Endometrial microvascular endothelial cells (primary cell): ENCODE measurements around the gene THEM4. TPM values are rescaled to one million over a fixed set of nuclear protein-coding genes. Genes with fewer than 3 reads are reported as not detected.
"Not testable (repeated sequence)": the region's sequence is repeated elsewhere in the genome, so short reads cannot be mapped to it uniquely, and the experiment has no call there.

Source experiments
- in situ Hi-C: cut with HindIII; loops from 2 replicates; pipeline ENCODE4 v1.10.0; 2017; ENCODE audit warnings: low sequenced_read_pairs, low pct_unique_long_range_greater_than_20kb; ENCODE audit errors: inconsistent ontology term
- total RNA-seq: library from RNA; depleted of rRNA; stranded (reverse); fragments of >200 nt; gene quantifications from one replicate; pipeline ENCODE4 v1.2.3, GENCODE V29; 2015; ENCODE audit errors: inconsistent ontology term

The THEM4 gene
- total RNA-seq, 1 donor from 2014 or later, result 18.0 TPM

DNA sequence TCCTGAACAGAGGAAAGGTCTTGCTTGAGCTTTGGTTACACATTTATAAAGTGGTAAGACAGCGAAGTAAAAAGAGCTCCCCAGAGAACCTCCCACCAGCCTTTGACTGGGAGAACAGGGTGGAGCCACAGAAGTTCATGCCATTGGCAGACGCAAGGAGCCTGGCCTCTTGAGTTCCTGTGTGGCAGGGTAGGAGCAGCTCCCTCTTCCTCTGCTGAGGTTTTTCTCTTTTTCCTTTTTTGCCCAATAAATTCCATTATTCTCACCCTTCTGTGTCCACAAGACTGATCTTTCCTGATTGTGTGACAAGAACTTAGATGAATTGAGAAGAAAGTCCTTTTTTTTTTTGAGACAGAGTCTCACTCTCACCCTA, 4.3 kb downstream of the THEM4 start:
- in situ Hi-C loops, result no loop called here

DNA sequence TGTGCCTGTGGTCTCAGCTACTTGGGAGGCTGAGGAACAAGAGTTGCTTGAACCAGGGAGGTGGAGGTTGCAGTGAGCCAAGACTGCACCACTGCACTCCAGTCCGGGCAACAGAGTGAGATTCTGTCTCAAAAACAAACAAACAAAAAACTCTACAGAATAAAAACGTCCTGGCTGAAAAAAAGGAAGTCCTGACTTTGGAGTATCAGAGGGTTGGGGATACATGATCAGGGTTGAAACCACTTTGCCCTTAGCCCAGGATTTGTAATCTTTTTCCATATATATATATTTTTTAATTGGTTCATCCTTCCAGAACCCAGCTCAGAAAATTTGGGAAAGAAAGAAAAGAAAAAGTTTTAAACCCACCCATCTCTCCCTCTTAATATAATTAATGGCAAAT, 6.5 kb downstream of the THEM4 start:
- in situ Hi-C loops, result no loop called here

DNA sequence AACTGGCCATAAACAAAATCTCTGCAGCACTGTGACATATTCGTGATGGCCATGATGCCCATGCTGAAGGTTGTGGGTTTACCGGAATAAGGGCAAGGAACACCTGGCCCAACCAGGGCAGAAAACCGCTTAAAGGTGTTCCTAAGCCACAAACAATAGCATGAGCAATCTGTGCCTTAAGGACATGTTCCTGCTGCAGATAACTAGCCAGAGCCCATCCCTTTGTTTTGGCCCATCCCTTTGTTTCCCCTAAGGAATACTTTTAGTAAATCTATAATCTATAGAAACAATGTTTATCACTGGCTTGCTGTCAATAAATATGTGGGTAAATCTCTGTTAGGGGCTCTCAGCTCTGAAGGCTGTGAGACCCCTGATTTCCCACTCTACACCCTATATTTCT, 8.5 kb downstream of the THEM4 start:
- in situ Hi-C loops, result not testable (repeated sequence)

DNA sequence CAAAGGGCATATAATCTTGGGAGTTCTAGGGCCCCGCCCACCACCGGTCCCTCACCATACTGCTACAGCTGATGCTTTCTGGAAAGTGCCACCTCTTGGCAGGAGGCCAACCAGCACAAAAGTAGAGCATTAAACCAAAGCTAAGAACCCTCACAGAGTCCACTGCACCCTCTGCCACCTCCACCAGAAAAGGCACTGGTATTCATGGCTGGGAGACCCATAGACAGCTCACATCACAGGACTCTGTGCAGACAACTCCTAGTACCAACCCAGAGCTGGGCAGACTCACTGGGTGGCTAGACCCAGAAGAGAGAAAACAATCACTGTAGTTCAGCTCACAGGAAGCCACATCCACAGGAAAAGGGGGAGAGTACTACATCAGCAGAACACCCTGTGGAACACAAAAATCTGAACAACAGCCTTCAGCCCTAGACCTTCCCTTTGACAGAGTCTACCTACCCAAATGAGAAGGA, 10.8 kb downstream of the THEM4 start:
- in situ Hi-C loops, result no loop called here

DNA sequence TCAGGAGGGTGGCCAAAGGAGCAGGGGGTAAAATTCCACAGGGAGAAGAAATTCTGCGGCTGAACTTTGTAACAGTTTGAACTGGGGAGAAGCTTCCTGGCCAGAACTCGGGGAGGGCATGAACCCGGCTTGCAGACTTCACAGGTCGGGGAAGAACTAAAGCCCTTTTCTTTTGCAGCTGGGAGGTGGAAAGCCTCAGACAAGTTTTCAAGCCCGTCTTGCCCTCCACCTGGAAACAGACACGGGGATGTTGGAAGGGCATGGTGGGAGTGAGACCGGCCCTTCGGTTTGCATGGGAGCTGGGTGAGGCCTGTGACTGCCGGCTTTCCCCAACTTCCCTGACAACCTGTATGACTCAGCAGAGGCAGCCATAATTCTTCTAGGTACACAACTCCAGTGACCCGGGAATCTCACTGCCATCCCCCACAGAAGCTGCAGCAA, 11.3 kb downstream of the THEM4 start:
- in situ Hi-C loops, result no loop called here

DNA sequence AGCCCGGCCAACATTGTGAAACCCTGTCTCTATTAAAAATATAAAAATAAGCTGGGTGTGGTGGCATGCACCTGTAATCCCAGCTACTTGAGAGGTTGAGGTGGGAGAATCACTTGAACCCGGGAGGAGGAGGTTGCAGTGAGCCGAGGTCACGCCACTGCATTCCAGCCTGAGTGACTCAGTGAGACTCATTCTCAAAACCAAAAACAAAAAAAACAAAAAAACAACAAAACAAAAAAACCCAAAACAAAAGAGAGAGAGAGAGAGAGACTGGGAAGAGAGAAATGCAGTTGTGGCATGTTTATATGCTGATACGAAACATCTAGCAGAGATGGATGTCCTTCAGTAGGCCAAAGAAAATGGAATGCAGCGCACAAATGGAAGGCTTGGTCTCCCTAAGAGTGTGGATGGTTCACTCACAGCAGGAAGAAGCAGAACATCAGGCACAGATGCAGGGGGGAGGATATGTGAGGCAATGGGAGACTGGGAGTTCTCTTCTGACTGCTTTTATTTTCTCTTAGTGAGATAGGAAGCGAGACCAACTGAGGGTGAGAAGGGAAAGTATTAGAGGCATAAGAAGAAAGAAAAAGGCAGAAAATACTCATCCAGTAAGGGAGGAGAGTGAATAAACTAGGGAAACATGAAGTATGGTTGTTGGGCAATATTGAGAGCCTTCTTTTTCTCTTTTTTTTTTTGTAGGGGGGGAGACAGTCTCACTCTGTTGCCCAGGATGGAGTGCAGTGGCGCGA, 16.0 kb downstream of the THEM4 start:
- in situ Hi-C loops, result no loop called here

DNA sequence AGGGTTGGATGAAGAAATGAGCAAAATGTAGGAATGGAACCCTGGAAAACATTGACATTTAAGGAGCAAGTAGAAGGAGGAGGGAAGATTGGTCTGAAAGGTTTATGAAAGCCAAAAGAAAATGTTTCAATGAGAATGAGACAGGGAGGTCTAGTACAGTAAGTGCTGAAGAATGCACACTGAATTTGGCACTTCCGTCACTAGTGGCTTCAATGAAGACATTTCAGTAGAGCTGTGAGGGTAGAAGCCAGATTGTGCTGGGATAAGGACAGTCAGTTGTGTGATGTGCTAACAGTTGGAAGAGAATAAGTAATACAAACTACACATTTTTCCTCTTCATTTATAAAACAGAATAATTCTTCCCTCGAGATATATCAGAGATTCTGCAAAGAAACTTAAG, 17.1 kb downstream of the THEM4 start:
- in situ Hi-C loops, result no loop called here

DNA sequence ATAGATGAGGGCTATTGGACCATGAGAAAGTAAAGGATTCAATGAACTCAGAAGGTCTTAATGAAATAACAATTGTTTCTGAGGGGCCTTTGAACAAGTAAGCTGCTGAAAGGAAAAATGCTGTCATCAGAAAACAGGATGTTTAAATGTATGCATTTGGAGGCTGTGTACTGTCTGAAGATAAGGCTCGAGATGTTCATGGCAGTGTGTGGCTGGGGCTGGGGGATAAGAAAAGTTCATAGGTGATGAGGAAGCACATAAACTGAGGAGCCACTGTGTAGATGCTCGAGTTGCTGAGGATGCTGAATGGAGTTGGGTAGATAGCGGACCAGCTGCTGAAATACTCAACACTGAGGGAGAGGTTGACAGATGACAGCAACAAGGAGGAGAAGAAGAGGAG, 17.8 kb downstream of the THEM4 start:
- in situ Hi-C loops, result no loop called here

DNA sequence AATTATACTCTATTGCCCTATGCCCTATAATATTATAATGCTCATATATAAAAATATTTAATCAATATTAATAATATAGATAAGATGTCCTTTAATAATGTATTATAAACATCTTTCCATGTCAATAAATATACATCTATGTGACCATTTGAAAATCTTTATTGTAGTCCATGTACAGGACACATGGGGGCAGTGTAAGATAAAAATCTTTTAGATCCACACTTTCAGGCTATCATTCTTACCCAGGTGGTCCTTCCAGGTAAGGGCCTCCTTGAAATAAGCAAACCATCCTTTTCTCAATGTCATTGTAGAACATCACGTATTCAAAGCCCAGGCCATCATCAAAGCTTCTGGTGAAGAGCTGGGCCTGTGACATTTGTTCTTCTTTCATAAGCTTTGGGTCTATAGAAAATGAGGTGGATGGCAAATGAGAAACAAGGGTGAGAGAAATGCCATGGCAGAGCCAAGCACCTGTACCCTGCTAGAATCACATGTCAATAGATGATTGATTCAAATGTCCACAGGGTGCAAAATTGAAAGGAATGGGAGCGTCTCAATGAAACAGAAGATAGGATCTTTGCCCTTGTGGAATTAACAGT, 20.2 kb downstream of the THEM4 start:
- in situ Hi-C loops, result no loop called here

DNA sequence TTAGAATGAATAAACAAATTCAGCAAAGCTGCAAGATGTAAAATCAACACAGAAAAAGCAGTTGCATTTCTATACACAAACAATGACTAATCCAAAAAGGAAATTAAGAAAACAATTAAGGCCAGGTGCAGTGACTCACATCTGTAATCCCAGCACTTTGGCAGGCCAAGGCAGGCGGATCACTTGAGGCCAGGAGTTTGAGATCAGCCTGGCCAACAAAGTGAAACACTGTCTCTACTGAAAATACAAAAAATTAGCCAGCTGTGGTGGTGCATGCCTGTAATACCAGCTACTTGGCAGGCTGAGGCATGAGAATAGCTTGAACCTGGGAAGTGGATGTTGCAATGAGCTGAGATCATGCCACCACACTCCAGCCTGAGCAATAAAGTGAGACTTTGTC, 22.3 kb downstream of the THEM4 start:
- in situ Hi-C loops, result no loop called here

DNA sequence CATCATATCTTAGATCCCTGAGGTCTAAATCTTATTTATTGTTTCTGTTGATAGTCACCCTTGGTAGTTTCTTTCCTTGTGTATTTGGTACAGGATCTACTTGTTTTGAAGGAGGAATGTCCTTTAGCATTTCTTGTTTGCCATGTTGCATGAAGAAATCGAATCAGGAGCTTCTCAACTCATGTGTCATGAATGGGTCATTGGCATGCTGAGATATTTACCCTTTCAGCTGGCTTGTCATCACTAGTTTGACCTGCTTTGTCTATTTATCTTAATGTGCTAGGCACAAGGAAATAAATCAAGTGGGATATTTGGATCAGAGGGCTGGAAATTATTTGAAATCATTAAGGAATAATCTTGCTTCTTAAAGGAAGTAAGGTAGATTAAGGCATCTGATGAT, 23.8 kb downstream of the THEM4 start:
- in situ Hi-C loops, result no loop called here

DNA sequence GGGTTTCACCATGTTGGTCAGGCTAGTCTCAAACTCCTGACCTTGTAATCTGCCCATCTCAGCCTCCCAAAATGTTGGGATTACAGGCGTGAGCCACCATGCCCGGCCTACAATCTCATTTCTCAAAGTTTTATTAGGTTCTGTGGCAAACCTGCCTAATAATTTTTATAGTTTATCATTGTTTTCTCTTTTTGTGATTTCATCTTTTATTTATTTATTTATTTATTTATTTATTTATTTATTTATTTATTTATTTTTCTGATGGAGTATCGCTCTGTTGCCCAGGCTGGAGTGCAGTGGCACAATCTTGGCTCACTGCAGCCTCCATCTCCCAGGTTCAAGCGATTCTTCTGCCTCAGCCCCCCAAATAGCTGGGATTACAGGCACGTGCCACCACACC, 24.4 kb downstream of the THEM4 start:
- in situ Hi-C loops, result not testable (repeated sequence)

DNA sequence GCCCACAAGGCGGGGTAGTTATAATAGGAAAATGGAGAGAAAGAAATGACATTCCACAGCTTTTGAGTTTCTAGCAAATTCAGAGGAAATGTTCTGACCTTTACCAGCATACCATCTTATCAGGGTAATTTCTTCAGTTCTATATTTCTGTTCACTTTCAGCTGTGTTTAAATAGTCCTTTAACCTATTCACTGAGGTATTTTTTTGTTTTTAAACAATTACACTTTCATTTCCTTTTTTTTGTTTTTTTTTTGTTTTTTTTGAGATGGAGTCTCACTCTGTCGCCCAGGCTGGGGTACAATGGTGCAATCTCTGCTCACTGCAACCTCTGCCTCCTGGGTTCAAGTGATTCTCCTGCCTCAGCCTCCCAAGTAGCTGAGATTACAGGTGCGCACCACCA, 24.9 kb downstream of the THEM4 start:
- in situ Hi-C loops, result not testable (repeated sequence)

DNA sequence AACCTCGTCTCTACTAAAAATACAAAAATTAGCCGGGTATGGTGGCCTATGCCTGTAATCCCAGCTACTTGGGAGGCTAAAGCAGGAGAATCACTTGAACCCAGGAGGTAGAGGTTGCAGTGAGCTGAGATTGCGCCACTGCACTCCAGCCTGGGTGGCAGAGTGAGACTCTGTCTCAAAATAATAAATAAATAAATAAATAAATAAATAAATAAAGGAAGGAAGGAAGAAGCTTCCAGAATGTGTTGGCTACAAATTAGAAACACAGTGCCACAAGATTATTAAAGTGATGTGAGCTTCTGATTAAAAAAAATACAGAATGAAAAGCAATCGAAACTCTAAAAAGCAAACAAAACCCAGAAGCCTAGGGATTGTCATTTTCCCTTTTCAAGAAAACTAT, 25.4 kb downstream of the THEM4 start:
- in situ Hi-C loops, result not testable (repeated sequence)

DNA sequence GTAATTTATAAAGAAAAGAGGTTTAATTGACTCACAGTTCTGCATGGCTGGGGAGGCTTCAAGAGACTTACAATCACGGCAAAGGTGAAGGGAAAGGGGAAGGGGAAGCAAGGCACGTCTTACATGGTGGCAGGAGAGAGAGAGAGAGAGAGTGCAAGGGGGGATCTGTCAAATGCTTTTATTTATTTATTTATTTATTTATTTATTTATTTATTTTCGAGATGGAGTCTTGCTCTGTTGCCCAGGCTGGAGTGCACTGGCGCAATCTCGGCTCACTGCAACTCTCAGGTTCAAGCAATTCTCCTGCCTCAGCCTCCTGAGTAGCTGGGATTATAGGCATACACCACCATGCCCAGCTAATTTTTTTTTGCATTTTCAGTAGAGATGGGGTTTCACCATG, 26.4 kb downstream of the THEM4 start:
- in situ Hi-C loops, result not testable (repeated sequence)

DNA sequence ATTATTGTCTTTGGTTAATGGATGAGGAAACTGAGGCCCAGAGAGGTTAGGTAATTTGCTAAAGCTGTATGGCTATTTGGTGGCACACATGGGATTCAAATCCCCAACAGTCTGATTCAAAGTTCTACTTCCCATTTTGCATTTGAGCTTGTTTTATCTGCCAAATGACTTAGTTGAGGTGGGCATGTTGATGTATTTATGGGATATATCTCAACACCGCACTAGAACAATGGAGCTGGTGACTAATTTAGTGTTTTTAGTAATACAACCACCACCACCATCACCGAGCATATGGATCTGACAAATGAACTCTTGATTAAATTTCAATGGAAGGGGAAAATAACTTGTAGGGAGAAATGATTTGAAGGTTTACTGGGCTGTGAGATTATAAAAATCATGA, 26.8 kb downstream of the THEM4 start:
- in situ Hi-C loops, result no loop called here

DNA sequence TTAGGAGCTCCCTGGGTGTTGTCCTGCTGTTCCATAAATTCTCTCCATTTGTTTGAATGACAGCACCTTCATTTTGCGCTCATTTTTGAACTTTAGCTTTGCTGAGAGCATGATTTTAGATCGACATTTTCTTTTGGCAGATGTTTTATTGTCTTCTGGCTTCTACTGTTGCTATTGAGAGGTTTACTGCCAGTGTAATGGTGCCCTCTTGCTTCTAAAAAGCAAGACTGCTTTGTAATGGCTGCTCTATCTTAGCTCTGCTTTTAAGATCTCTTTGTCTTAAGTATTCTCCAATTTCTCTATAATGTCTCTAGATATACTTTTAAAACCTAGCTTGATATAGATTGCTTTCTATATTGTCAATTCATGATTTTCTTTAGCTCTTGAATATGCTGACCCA, 27.8 kb downstream of the THEM4 start:
- in situ Hi-C loops, result no loop called here

DNA sequence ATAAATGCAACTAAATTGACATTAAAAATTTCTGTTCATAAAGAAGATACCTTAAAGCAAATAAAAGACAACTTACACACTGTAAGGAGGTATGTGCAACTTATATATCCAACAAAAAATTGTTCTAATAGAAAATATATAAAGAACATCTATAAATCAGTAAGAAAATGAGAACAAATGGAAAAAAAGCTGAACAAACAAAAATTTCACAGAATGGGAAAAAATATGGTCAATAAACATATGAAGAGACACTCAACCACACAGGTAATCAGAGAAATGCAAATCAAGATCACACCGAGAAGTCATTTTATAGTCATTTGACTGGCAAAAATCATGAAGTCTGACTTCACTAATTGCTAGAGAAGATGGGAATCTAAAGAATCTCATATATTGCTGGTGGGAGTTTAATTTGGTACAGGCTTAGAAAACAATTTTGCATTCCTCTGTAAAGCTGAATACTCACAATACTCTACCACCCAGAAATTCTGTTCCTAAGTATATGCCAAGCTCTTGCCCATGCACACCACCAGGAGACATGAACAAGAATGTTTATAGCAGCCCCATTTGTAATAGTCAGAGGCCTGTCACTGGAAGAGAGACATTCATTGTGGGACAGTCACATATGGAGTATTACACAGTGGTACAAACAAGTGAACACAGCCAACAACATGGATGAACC, 33.8 kb downstream of the THEM4 start:
- in situ Hi-C loops, result no loop called here

DNA sequence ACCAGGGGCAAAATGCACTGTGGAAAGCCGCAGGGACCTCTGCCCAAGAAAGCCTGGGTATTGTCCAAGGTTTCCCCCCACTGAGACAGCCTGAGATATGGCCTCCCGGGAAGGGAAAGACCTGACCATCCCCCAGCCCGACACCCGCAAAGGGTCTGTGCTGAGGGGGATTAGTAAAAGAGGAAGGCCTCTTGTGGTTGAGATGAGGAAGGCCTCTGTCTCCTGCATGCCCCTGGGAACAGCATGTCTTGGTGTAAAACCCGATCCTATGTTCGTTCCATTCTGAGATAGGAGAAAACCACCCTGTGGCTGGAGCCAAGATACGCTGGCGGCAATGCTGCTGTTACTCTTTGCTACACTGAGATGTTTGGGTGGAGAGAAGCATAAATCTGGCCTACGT, 36.5 kb downstream of the THEM4 start:
- in situ Hi-C loops, result not testable (repeated sequence)
